Immature natural killer cell (primary cell): ENCODE measurements around the gene ALOX15. TPM values are rescaled to one million over a fixed set of nuclear protein-coding genes. Genes with fewer than 3 reads are reported as not detected.
"Not testable (repeated sequence)": the region's sequence is repeated elsewhere in the genome, so short reads cannot be mapped to it uniquely, and the experiment has no call there.

Experiments
- DNase-seq, 3 donors: peaks; one replicate each; pipeline ENCODE4 v3.0.0; 2022; ENCODE audit warnings: mixed read lengths in 1 of 3
- H3K27ac Mint-ChIP-seq, 6 donors: one replicate each; pipeline ENCODE4 v1.8.0; 2020; ENCODE audit warnings: mixed read lengths in 6 of 6, mild to moderate bottlenecking in 5 of 6, inconsistent platforms in 4 of 6, moderate library complexity in 3 of 6
- H3K27me3 Mint-ChIP-seq, 3 donors: one replicate each; pipeline ENCODE4 v1.8.0; 2020 to 2021; ENCODE audit warnings: low read depth in 3 of 3, mild to moderate bottlenecking in 3 of 3, mixed read lengths in 3 of 3, moderate library complexity in 3 of 3, inconsistent platforms in 1 of 3
- H3K36me3 Mint-ChIP-seq, 3 donors: one replicate each; pipeline ENCODE4 v1.8.0; 2020; ENCODE audit warnings: mixed read lengths in 3 of 3, inconsistent platforms in 2 of 3, mild to moderate bottlenecking in 2 of 3
- H3K4me1 Mint-ChIP-seq, 2 donors: one replicate each; pipeline ENCODE4 v1.8.0; 2020; ENCODE audit warnings: inconsistent platforms in 2 of 2, mild to moderate bottlenecking in 2 of 2, mixed read lengths in 2 of 2, moderate library complexity in 1 of 2
- H3K4me3 Mint-ChIP-seq, 5 donors: one replicate each; pipeline ENCODE4 v1.8.0; 2020; ENCODE audit warnings: mild to moderate bottlenecking in 5 of 5, mixed read lengths in 5 of 5, inconsistent platforms in 3 of 5, moderate library complexity in 3 of 5
- H3K9me3 Mint-ChIP-seq, 6 donors: one replicate each; pipeline ENCODE4 v1.8.0; 2020; ENCODE audit warnings: mild to moderate bottlenecking in 6 of 6, mixed read lengths in 6 of 6, inconsistent platforms in 4 of 6, moderate library complexity in 3 of 6
- polyA plus RNA-seq, 3 donors: library from polyadenylated mRNA; unstranded; fragments of 300-500 nt; fragmentation: Illumina TruSeq; gene quantifications; one replicate each; pipeline ENCODE4 v1.2.3, GENCODE V29; 2021

Gene ALOX15
- polyA plus RNA-seq, 3 donors from 2014 or later, result not detected

DNA sequence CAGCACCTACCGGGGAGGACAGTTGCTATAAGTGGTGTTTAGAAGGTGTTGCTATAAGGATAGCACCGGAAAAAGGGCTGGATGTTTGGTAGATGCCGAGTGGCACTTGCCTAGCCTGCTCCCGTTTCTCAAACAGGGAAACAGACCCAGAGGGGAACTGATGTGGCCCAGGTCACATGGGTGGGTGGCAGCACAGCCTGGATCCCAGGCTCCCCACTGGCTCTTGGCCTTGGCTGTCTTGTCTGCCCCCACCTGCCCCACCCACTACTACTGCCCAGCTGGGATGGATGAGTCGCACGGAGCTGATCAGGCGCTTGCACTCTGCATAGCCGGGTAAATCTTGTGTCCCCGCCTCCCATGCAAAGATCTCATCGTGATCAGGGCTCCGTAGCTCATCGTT, 49.9 kb downstream of the ALOX15 start:
- H3K36me3 Mint-ChIP-seq, result no peaks in the 10 kb centered on the region
- H3K9me3 Mint-ChIP-seq, result no peaks in the 10 kb centered on the region
- peaks cover 2 to 6% (median 5%) of the 10 kb centered on the region in 3 donors for H3K27me3 Mint-ChIP-seq
- peaks cover 0 to 2% of the 10 kb centered on the region in 2 donors for H3K4me1 Mint-ChIP-seq
- no peak for DNase-seq
- H3K4me3 Mint-ChIP-seq, result no peak overlapping the region
- no peak overlapping the region for H3K27ac Mint-ChIP-seq

DNA sequence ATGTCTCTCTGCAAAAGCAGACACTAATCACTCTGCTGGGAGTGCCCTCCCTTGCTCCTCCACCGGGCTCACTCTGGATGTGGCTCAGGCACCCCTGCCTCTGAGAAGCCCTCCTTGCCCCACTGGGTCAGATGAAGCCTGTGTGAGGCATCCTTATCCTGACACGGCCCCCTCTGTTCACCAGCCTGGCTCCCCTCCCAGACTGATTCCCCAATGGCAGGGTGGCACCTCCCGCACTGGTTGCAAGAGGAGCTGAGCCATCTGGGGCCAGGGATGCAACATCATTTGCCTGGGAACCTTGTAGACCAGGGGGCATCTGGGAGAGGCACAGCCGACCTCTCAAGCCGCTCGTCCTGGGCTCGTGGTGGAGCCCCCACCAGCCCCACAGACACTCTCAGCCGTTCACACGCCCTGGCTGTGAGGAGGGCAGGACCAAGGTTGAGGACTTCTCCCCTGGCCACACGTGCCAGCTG, 50.5 kb downstream of the ALOX15 start:
- DNase-seq, result no peak
- H3K4me3 Mint-ChIP-seq, result no peak overlapping the region
- peaks cover 2 to 8% (median 5%) of the 10 kb centered on the region in 3 donors for H3K27me3 Mint-ChIP-seq
- H3K36me3 Mint-ChIP-seq, result no peaks in the 10 kb centered on the region
- H3K27ac Mint-ChIP-seq, result no peak overlapping the region
- H3K9me3 Mint-ChIP-seq, result peaks cover 0 to 2% (median 0%) of the 10 kb centered on the region in 6 donors
- H3K4me1 Mint-ChIP-seq, result peaks cover 0 to 3% of the 10 kb centered on the region in 2 donors

DNA sequence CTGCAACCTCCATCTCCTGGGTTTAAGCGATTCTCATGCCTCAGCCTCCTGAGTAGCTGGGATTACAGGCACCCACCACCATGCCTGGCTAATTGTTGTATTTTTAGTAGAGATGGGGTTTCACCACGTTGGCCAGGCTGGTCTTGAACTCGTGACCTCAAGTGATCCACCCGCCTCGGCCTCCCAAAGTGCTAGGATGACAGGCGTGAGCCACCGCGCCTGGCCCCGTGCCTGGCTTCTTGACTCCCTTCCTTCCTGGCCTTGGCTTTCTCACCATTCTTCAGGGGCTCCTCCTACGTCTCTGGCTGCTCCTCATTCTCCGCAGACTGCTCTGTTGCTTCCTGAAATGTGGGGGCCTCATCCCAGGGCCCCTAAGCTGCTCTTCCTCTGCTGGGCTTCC, 51.4 kb downstream of the ALOX15 start:
- H3K4me3 Mint-ChIP-seq, DNase-seq, H3K9me3 Mint-ChIP-seq, H3K4me1 Mint-ChIP-seq, H3K36me3 Mint-ChIP-seq, H3K27ac Mint-ChIP-seq, H3K27me3 Mint-ChIP-seq: not testable (repeated sequence)

DNA sequence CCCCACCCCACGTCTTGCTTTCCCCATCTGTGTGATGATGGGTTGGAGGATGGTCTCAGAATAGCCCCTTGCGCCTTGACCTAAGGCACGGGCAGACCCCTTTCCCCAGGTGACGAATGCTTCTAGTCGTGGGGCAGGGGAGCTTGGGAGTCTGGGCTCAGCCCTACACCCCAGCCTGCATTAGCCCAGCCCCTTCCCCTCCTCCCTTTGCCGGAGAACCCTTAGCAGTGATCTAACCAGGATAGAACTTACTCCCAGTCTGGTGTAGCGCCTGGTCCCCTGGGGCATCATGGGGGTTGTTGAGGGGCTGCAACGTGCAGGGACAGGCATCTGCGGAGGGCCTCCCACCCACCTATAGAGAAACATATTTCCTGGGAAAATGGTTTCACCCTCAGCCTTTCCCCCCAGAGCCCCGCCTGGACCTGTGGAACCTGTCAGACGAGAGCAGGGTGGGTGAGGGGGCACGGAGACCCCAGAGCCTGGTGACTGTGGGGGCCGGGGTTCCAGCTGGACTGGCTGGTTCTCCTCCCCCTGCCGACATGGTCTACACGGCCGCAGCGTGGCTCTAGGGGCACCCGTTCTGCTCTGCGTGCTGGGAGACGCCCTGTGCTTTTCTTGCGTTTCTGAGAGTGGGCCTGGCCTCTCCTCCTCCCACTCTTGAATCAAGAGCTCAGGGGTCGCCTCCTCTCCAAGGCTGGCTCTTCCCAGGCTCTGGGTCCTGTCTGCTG, 52.4 kb downstream of the ALOX15 start:
- Mint-ChIP-seq H3K27ac (no peak overlapping the region), H3K27me3 (peaks cover 3 to 8% (median 5%) of the 10 kb centered on the region in 3 donors), H3K4me3 (no peak overlapping the region), H3K36me3 (no peaks in the 10 kb centered on the region), H3K4me1 (peaks cover 0 to 2% of the 10 kb centered on the region in 2 donors), H3K9me3 (peaks cover 0 to 2% (median 0%) of the 10 kb centered on the region in 6 donors)
- no peak for DNase-seq

DNA sequence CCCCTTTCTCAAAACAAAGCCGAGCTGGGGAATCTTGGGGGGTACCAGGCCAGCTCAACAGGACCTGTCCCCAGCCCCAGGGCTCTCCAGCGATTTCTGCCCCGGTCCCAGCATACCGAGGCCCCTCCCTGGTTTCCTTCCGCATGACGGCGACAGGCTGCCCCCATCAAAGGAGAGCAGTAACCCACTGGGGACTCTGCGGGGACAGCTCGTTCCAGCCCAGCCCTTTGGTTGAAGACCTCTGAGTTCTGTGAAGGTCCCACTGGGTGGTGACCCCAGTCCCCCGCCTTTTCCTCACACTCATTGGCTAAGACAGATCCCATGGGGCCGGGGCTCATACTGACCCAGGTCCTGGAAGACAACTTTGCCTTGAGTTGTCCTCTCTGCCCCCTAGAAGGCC, 53.1 kb downstream of the ALOX15 start:
- peaks cover 0 to 4% of the 10 kb centered on the region in 2 donors for H3K4me1 Mint-ChIP-seq
- H3K27ac Mint-ChIP-seq, result no peak overlapping the region
- no peaks in the 10 kb centered on the region for H3K36me3 Mint-ChIP-seq
- peaks cover 0 to 4% (median 0%) of the 10 kb centered on the region in 6 donors for H3K9me3 Mint-ChIP-seq
- no peak for DNase-seq
- peaks cover 3 to 11% (median 5%) of the 10 kb centered on the region in 3 donors for H3K27me3 Mint-ChIP-seq
- H3K4me3 Mint-ChIP-seq, result no peak overlapping the region

DNA sequence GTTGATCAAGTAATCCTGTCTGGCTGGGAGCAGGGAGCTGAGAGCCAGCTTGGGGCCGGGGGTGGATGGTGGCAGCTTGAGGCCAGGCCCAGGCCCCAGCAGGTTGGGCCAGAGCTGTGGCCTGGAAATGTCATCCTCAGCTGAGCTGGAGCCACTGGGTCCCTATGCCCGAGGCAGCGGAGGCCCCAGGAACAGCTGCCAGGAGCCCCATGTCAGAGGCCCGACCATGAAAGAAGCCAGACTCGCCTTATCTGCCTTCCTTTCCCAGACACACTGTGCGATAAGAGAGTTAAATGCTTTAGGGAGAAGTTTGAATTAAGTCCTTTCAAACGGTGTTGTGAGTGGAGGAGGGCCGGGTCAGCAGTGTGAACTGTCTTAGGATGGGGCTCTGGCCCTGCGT, 53.7 kb downstream of the ALOX15 start:
- no peak overlapping the region for H3K4me3 Mint-ChIP-seq
- H3K36me3 Mint-ChIP-seq, result no peaks in the 10 kb centered on the region
- H3K4me1 Mint-ChIP-seq, result peaks cover 0 to 5% of the 10 kb centered on the region in 2 donors
- H3K9me3 Mint-ChIP-seq, result peaks cover 0 to 4% (median 0%) of the 10 kb centered on the region in 6 donors
- H3K27ac Mint-ChIP-seq, result no peak overlapping the region
- DNase-seq, result no peak
- peaks cover 3 to 11% (median 5%) of the 10 kb centered on the region in 3 donors for H3K27me3 Mint-ChIP-seq

DNA sequence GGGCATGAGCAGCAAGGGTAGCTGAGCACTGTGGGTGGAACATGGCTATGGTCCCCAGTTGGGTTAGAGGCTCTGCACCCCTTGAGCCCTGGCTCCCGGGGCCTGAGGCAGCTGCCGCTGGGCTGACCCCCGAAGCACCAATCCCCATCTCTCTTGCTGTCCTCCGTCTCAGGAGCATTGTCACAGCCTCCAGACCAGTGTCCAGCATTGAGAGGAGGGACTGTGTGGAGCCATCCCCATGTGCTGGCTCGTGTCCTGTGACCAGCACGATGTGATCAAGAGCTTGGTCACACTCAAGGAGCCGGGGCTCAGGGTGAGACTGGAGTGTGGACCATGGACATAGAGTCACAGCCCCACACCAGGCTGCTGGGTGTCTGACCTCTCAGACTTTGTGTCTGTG, 54.3 kb downstream of the ALOX15 start:
- H3K4me1 Mint-ChIP-seq, result peaks cover 0 to 5% of the 10 kb centered on the region in 2 donors
- no peak overlapping the region for H3K4me3 Mint-ChIP-seq
- peaks cover 0 to 4% (median 0%) of the 10 kb centered on the region in 6 donors for H3K9me3 Mint-ChIP-seq
- H3K27ac Mint-ChIP-seq, result no peak overlapping the region
- DNase-seq, result no peak
- no peaks in the 10 kb centered on the region for H3K36me3 Mint-ChIP-seq
- H3K27me3 Mint-ChIP-seq, result peaks cover 2 to 11% (median 5%) of the 10 kb centered on the region in 3 donors

DNA sequence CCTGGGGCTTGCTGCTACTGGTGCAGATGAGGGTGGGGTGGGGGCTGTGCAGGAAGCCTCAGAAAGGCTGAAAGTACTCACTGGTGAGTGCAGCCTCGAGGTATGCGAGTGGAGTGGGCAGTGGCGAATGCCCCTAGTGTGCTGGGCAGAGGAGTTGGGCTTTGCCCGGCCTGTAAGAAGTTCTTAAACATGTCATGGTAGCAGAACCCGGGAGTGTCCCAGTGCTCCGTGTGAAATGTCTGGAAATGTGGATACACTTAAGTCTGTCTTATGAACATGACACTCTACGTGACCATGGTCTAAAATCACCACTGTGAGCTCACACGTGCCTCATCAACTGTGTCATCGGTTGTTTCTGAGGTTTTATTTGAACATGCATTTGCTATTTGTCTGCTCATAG, 55.4 kb downstream of the ALOX15 start:
- peaks cover 0 to 4% (median 0%) of the 10 kb centered on the region in 6 donors for H3K9me3 Mint-ChIP-seq
- H3K4me1 Mint-ChIP-seq, result peaks cover 0 to 5% of the 10 kb centered on the region in 2 donors
- H3K27ac Mint-ChIP-seq, result no peak overlapping the region
- no peak overlapping the region for H3K4me3 Mint-ChIP-seq
- DNase-seq, result no peak
- H3K27me3 Mint-ChIP-seq, result peaks cover 2 to 14% (median 5%) of the 10 kb centered on the region in 3 donors
- no peaks in the 10 kb centered on the region for H3K36me3 Mint-ChIP-seq

DNA sequence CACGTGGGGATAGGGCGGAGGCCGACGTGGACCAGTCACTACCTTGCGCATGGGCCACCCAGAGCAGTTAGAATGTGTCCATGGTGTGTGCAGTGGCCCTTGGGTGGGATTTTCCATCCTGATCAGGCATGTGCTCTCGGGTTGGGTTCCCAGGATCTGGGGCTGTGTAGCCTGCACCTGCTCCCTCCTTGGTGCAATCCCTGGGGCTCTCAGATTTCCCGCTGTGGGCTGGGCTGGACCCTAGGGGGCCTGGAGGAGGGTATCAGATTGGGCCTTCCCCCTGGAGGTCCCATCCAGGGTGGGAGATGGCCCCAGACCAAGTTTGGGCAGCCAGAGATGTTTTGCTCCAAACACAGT, 55.9 kb downstream of the ALOX15 start:
- DNase-seq, result no peak
- Mint-ChIP-seq H3K4me3 (no peak overlapping the region), H3K36me3 (no peaks in the 10 kb centered on the region), H3K9me3 (peaks cover 0 to 4% (median 0%) of the 10 kb centered on the region in 6 donors), H3K27ac (no peak overlapping the region), H3K27me3 (peaks cover 4 to 16% (median 5%) of the 10 kb centered on the region in 3 donors), H3K4me1 (peaks cover 0 to 5% of the 10 kb centered on the region in 2 donors)

DNA sequence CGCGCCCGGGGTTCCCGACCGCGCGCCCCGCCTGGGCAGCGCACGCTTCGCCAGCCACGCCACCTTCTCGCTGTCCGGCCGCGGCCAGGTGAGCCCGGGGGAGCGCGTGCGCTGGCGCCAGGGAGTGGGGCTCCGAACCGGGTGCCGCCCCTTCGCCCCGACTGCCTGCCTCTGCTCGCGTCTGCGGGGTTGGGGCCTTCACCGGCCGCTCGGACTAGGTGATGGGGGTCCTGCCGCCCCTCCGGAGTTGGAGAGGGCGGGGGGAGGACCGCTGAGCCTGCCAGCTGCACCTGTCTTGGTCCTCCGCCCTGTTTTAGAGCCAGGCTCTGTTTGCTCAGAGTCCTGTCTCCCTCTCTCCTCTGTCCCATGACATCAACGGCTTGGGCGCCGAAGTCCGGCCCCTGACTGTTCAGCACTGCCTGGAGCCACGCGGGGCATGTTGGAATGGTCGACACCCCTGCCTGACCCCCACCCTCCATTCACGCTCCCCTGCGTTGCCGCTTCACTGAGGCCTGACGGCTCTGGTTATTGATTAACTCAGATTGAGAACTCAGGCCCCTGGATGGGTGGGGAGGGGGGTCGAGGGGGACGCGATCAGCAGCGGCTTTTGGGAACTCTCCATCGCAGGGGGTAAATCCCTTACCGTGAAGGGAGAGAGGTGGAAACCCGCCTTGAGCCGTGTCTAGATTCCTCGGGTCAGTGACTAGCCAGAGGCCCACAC, 56.4 kb downstream of the ALOX15 start:
- Mint-ChIP-seq H3K4me1 (peaks cover 0 to 5% of the 10 kb centered on the region in 2 donors), H3K27me3 (peaks cover 2 to 16% (median 4%) of the 10 kb centered on the region in 3 donors), H3K4me3 (peak overlapping the region in 2 of 5 donors; percentile 55 to 60), H3K36me3 (no peaks in the 10 kb centered on the region), H3K27ac (no peak overlapping the region), H3K9me3 (peaks cover 0 to 4% (median 0%) of the 10 kb centered on the region in 6 donors)
- no peak for DNase-seq

DNA sequence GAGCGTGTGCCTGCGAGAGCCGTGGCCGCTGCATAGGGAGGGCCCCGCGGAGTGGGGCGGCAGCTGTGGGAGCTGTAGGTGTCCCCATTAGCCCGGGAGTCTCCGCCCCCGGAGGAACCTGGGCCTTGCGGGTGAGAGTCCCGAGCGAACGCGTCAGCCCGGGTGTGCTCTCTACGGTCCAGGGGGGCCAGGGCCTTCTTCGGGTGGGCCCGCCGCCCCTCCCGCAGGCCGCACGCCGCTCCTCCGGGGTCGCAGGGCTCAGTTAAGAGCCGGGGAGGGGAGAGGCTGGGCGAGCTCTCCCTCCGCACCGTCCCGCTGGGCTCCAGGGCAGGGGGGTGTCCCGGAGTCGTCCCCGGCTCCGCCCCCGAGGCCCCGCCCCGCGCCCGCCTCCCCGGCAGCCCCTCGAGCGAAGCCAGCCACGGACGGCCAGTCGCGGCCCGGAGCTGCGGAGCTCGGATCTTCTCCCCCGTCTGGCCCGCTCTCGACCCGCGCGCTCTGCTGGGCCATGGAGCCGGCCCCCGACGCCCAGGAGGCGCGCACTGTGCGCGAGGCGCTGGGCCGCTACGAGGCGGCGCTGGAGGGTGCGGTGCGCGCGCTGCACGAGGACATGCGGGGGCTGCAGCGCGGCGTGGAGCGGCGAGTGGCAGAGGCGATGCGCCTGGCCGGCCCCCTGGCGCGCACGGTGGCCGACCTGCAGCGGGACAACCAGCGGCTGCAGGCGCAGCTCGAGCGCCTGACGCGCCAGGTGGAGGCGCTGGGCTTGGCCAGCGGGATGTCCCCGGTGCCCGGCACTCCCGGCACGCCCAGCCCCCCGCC, 57.2 kb downstream of the ALOX15 start, which contains the start of gene SMTNL2:
SMTNL2 (plus strand) TSS at position 429 of the 816 bp plus-strand sequence; CDS start at position 506, 77 bp downstream.
- Mint-ChIP-seq H3K27ac (no peak within 1 kb of the TSS), H3K36me3 (no peaks in the 10 kb centered on the region)
- DNase-seq, result no peak

DNA sequence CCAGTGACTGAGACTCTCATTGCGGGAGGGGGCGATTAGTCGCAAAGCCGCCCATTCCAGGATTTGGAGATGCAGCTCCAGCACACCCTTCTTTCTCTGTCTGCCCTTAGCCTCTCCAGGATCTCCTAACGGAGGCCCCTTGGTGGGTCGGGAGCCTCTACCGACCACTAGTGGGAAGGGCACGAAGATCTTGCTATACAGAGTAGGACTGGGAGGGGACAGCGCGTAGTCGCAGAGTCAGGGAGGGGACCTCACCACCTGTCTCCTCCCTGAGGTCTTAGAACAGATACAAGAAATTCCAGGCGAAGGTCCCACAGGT, 57.7 kb downstream of the ALOX15 start:
- peaks cover 0 to 5% of the 10 kb centered on the region in 2 donors for H3K4me1 Mint-ChIP-seq
- H3K27me3 Mint-ChIP-seq, result peaks cover 2 to 13% (median 4%) of the 10 kb centered on the region in 3 donors
- peaks cover 0 to 4% (median 0%) of the 10 kb centered on the region in 6 donors for H3K9me3 Mint-ChIP-seq
- DNase-seq, result no peak
- H3K4me3 Mint-ChIP-seq, result peak overlapping the region in 3 of 5 donors; percentile 34 to 66 (median 53)
- H3K27ac Mint-ChIP-seq, result no peak overlapping the region
- H3K36me3 Mint-ChIP-seq, result no peaks in the 10 kb centered on the region

More for the DNA sequence above, 57.2 kb downstream of the ALOX15 start, which contains the start of gene SMTNL2:
- H3K4me1 Mint-ChIP-seq, result peaks cover 0 to 5% of the 10 kb centered on the region in 2 donors
- H3K4me3 Mint-ChIP-seq, result peak within 1 kb of the TSS in 3 of 5 donors; percentile 53 to 66 (median 55)
- peaks cover 2 to 13% (median 4%) of the 10 kb centered on the region in 3 donors for H3K27me3 Mint-ChIP-seq
- peaks cover 0 to 4% (median 0%) of the 10 kb centered on the region in 6 donors for H3K9me3 Mint-ChIP-seq

DNA sequence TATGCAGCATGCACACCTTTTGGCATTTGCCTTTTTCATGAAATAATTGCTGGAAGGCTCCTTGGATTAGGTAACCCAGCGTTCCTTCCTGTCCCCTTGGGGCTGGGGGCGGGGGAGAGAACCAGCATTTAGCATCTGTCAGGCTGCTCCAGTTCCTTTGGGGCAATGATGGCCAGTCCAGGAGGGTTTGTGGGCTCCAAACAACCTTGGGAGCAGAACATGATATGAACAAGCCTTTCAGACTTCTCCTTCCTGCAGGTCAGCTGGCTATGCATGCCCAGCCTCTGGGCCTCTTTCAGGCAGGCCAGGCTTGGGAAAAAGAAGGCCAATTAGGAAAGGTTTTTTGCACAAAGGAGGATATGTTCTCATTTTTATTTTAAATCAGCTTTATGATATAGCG, 58.3 kb downstream of the ALOX15 start:
- H3K9me3 Mint-ChIP-seq, result peaks cover 0 to 4% (median 0%) of the 10 kb centered on the region in 6 donors
- H3K4me3 Mint-ChIP-seq, result peak overlapping the region in 1 of 5 donors; percentile 53
- H3K4me1 Mint-ChIP-seq, result peaks cover 0 to 5% of the 10 kb centered on the region in 2 donors
- no peaks in the 10 kb centered on the region for H3K36me3 Mint-ChIP-seq
- no peak overlapping the region for H3K27ac Mint-ChIP-seq
- peaks cover 2 to 11% (median 4%) of the 10 kb centered on the region in 3 donors for H3K27me3 Mint-ChIP-seq
- no peak for DNase-seq
